ENCODE measurements around the gene THRA.

The THRA gene, protein sequence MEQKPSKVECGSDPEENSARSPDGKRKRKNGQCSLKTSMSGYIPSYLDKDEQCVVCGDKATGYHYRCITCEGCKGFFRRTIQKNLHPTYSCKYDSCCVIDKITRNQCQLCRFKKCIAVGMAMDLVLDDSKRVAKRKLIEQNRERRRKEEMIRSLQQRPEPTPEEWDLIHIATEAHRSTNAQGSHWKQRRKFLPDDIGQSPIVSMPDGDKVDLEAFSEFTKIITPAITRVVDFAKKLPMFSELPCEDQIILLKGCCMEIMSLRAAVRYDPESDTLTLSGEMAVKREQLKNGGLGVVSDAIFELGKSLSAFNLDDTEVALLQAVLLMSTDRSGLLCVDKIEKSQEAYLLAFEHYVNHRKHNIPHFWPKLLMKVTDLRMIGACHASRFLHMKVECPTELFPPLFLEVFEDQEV

DNA sequence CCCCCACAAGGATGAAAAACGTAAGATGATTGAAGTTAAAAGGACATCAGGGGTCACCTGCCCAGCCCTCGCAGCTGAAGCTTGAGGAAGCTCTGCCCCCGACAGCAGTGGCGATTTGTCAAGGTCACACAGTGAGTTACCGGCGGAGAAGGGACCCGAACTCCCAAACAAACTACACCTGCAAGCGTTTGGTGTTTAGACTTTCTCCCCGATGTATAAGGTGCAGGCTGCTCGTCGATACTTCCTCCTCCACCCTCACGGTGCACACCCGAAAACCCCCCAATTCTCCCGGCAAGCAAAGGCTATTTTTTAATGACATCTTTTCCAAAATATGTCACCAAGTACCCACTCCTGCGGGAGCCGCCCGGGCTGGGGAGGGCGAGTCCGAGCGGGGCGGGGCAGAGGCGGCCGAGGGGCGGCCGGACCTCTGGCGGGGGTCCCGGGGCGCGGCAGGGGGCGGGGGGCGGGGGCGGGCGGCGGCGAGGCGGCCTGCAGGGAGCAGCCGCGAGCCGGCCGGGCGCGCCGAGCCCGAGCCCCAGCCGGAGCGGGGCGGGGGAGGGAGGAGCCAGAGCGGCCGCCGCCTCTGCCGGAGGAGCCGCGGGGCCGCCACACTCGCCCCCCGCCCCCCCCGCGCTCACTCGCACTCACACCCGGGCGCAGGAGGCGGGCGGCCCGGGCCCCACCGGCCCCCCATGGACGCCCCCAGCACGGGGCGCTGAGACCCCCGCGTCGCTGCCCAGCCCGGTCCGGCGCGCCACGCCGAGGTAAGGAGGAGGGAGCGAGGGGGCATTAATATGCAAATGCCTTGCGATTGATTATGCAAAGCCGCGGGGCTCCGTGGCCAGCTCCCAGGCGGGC, at the start of gene THRA:
Gene THRA, plus strand, starts transcription at position 637 of the 858 bp plus-strand sequence. CDS start 11,524 bp downstream, outside the sequence.
- peak; percentile 87 for DNase-seq (ENCODE audit: low spot score)

GRCh38 chr17:40014375-40014980, 48.3 kb upstream of the THRA start:
- DNase-seq (ENCODE audit: low spot score): no peak

DNA sequence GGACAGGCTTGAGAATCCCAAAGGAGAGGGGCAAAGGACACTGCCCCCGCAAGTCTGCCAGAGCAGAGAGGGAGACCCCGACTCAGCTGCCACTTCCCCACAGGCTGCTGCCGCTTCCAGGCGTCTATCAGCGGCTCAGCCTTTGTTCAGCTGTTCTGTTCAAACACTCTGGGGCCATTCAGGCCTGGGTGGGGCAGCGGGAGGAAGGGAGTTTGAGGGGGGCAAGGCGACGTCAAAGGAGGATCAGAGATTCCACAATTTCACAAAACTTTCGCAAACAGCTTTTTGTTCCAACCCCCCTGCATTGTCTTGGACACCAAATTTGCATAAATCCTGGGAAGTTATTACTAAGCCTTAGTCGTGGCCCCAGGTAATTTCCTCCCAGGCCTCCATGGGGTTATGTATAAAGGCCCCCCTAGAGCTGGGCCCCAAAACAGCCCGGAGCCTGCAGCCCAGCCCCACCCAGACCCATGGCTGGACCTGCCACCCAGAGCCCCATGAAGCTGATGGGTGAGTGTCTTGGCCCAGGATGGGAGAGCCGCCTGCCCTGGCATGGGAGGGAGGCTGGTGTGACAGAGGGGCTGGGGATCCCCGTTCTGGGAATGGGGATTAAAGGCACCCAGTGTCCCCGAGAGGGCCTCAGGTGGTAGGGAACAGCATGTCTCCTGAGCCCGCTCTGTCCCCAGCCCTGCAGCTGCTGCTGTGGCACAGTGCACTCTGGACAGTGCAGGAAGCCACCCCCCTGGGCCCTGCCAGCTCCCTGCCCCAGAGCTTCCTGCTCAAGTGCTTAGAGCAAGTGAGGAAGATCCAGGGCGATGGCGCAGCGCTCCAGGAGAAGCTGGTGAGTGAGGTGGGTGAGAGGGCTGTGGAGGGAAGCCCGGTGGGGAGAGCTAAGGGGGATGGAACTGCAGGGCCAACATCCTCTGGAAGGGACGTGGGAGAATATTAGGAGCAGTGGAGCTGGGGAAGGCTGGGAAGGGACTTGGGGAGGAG, 47.5 kb upstream of the THRA start, which contains the start of gene CSF3:
Gene CSF3, plus strand, starts transcription at position 436 of the 993 bp plus-strand sequence. Its CDS starts 35 bp downstream, at position 471.
- no peak for DNase-seq (ENCODE audit: low spot score)

- no peak for DNase-seq (ENCODE audit: low spot score)
These were observed 46.5 kb upstream of the THRA start for GRCh38 chr17:40015998-40016985.

DNA sequence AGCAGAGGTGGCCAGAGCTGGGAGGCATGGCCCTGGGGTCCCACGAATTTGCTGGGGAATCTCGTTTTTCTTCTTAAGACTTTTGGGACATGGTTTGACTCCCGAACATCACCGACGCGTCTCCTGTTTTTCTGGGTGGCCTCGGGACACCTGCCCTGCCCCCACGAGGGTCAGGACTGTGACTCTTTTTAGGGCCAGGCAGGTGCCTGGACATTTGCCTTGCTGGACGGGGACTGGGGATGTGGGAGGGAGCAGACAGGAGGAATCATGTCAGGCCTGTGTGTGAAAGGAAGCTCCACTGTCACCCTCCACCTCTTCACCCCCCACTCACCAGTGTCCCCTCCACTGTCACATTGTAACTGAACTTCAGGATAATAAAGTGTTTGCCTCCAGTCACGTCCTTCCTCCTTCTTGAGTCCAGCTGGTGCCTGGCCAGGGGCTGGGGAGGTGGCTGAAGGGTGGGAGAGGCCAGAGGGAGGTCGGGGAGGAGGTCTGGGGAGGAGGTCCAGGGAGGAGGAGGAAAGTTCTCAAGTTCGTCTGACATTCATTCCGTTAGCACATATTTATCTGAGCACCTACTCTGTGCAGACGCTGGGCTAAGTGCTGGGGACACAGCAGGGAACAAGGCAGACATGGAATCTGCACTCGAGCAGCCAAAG, 45.2 kb upstream of the THRA start:
- DNase-seq (ENCODE audit: low spot score): no peak

DNA sequence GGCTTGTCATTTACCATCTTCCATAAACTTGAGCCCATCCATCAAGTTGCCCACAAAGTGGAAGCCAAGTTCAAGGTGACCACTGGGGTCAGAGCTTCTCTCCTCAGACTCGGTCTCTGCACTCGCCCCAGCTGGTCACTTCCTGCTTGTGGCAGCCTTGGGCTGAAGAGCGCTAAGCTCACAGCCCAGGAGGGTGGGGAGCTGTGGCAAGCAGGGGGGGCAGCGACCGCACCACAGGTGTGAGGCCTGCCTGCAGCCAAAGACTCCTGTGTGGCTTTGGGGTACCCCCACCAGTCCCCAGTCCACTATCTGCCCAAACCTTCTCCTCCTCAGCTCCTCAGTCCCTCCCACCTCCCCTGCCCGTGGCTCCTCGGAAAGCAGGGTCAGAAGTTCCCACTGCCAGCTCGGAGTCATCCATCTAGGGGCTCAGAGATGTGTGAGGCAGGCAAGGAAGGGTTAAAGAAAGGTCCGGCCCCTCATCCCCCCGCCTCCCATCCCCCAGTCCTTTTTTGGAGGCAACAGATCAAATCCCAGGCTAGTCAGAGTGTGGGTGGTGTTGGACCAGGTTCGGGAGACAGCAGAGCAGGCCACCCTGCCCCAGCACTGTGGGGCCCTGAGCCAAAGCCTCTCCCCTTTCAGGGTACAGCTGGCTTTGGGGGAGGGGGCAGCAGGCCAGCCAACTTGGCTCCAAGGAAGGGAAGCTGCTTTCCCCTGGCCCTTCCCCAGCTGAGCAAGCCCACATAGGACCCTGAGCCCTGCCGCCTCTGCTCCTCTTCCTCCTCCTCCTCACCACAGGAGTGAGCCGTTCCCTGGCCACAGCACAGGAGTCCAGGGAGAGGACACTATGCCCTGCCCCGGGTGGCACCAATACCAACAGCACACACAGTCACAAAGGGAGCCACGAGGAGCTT, 44.3 kb upstream of the THRA start:
- DNase-seq (ENCODE audit: low spot score): no peak

- no peak for DNase-seq (ENCODE audit: low spot score)
These were observed 43.4 kb upstream of the THRA start for GRCh38 chr17:40019140-40019991.

GRCh38 chr17:40020146-40020545, 42.6 kb upstream of the THRA start:
- DNase-seq (ENCODE audit: low spot score): no peak

DNA sequence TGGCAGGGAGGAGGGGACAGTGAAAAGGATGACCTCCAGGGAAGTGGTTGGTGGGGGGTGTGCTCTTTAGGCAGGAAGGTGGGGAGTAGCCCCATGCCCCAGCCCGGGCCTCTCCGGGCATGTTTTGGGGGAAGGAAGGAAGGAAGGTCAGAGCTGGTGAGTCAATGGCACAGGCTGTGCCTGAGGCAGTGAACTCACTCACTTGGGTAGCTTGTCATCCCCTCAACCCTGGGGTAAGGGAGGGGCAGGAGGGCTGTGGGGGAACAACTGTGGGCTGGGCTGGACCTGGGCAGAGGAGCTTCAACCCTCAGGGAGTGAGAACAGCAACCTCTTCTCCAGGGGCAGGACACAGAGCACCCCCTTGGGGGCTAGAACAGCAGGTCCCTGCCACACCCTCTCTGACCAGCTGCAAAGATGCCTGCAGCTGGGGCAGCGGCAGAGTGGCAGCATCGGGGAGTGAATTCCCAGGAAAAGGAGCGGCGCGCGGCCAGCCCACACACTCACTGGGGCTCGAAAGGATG, 41.3 kb upstream of the THRA start:
- no peak for DNase-seq (ENCODE audit: low spot score)

- no peak for DNase-seq (ENCODE audit: low spot score)
These were observed 40.3 kb upstream of the THRA start for GRCh38 chr17:40022497-40022896.

GRCh38 chr17:40022961-40023541, 39.7 kb upstream of the THRA start:
- DNase-seq (ENCODE audit: low spot score): no peak

GRCh38 chr17:40023590-40024292, 39.0 kb upstream of the THRA start:
- DNase-seq (ENCODE audit: low spot score): no peak

DNA sequence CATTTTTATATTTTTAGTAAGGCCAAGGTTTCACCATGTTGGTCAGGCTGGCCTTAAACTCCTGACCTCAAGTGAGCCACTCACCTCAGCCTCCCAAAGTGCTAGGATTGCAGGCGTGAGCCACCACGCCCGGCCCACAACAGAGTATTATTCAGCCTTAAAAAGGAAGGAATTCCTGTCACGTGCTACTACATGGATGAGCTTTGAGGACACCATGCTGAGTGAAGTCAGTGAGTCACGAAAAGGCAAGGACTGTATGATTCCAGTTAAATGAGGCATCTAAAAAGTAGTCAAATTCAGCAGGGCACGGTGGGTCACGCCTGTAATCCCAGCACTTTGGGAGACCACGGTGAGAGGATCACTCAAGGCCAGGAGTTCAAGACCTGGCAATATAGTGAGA, 37.9 kb upstream of the THRA start:
- no peak for DNase-seq (ENCODE audit: low spot score)

DNA sequence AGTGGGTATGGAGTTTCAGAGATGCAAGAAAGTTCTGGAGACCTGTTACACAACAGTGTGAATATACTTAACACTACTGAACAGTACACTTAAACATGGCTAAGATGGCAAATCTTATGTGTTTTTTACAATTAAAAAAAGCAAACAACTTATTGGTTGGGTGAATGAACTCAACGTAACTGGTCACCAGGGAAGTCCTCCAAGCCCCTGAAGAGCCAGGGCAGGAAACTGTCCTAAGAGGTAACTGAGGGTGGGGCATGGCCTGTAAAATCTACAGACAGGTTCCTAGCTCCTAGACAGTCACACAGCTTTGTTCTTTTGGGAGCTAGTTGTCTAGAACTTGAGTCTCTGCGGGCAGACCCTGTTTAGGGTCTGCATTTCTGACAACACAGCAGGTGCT, 37.2 kb upstream of the THRA start:
- no peak for DNase-seq (ENCODE audit: low spot score)

DNA sequence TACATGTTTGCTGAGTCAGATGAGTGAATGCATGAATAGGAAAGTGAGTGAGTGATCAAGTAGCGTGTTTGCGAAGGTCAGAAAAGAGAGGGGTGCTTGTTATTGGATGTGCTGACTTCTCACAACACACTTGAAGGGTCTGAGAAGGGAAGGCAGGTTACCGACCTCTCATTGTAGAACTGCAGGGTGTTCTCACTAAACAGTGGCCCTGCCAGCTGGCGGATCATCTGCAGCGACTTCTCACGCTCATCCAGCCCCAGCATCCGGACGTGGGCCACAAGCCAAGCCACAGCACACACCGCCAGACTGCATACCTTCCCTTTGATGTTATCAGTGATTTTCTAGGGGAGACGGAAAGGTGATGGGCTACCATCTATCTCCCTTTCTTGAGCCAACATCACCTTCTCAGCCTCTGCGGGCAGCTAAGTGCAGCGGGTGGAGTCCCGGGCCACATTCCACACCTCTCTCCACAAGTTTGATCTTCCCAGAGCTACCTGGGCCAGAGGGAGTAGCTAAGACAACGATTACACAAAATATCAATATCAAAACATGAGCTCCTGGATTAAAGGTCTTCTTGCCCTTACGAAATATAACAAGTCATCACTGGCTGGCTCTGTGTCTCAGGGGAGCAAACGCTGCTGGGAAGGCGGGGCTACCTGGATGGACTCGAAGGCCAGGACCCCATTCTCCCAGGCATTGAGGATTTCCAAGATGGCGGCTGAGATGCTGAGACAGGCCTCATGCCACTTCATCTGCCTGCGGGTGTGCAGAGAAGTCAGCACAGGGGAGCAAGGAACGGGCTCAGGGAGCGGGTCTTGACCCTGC, 36.6 kb upstream of the THRA start:
- DNase-seq (ENCODE audit: low spot score): no peak

All from Ammon's horn (tissue), 1 donor.